A549 (cell line): ENCODE measurements around the gene PRR12. TPM values are rescaled to one million over a fixed set of nuclear protein-coding genes. Genes with fewer than 3 reads are reported as not detected.

Source experiments
- ATAC-seq, 2 experiments: fragments of 200-7000 bp in 1 of 2; fragments of >200 bp in 1 of 2; cut with Nextera tagmentation in 1 of 2; cut with Tn5 transposase in 1 of 2; 3 replicates each; pipeline versions ENCODE4 v1.8.0 to v1.9.1; 2018 to 2020; ENCODE audit warnings: mild to moderate bottlenecking in 1 of 2, moderate library complexity in 1 of 2
- CTCF ChIA-PET: fragments of 300-600 bp; sonication (Branson Sonifier 250); formaldehyde crosslinking; extraction: SDS; loops from one replicate; lab custom pipeline; 2021; ENCODE audit warnings: antibody characterized with exemption, inconsistent platforms; lab: Yijun Ruan, JAX
- POLR2A ChIA-PET: fragments of 350-600 bp; formaldehyde crosslinking; extraction: SDS; loops from one replicate; lab custom pipeline; 2021; ENCODE audit warnings: antibody characterized with exemption, inconsistent platforms; lab: Yijun Ruan, JAX
- DNase-seq, 2 experiments: peaks; one replicate each; pipeline versions ENCODE4 v3.0.0 to v3.0.0-alpha.2; 2011 to 2016; ENCODE audit warnings: low read depth in 1 of 2, low spot score in 1 of 2
- FAIRE-seq: peaks from 2 replicates; lab custom pipeline; 2011; peaks lifted over from hg19 to GRCh38; lab: Jason Lieb, UNC
- H3K27ac ChIP-seq, 2 experiments: fragments of >200 bp; sonication (Bioruptor Twin); formaldehyde crosslinking; 3 replicates each; pipeline ENCODE4 v1.5.1; 2016 to 2017
- H3K4me1 ChIP-seq: fragments of >200 bp; sonication (Bioruptor Twin); formaldehyde crosslinking; 3 replicates; pipeline ENCODE4 v1.6.1; 2016
- H3K4me2 ChIP-seq: fragments of >200 bp; sonication (Bioruptor Twin); formaldehyde crosslinking; 3 replicates; pipeline ENCODE4 v1.6.1; 2016
- H3K4me3 ChIP-seq: fragments of >200 bp; sonication (Bioruptor Twin); formaldehyde crosslinking; 3 replicates; pipeline ENCODE4 v1.5.1; 2016
- H3K9me3 ChIP-seq: fragments of >200 bp; sonication (Bioruptor Twin); formaldehyde crosslinking; 3 replicates; pipeline ENCODE4 v1.6.1; 2016
- BHLHE40 ChIP-seq: IDR thresholded peaks from 2 replicates; pipeline ENCODE4 v1.6.1; 2012; ENCODE audit warnings: low read depth, low read length, inconsistent platforms
- CBX2 ChIP-seq: fragments of 200-600 bp; sonication (generic); IDR thresholded peaks from 2 replicates; pipeline ENCODE4 v1.6.1; 2016; ENCODE audit warnings: low read depth, mild to moderate bottlenecking, borderline replicate concordance
- CEBPB ChIP-seq, 2 experiments: fragments of >200 bp in 1 of 2; sonication (Bioruptor Twin) in 1 of 2; formaldehyde crosslinking in 1 of 2; IDR thresholded peaks; 2 replicates each; pipeline ENCODE4 v1.6.1; 2012 to 2016
- CHD4 ChIP-seq: fragments of 200-600 bp; sonication (generic); IDR thresholded peaks from 2 replicates; pipeline ENCODE4 v1.6.1; 2016; ENCODE audit warnings: antibody characterized with exemption, mild to moderate bottlenecking, borderline replicate concordance
- GATA3 ChIP-seq: IDR thresholded peaks from 2 replicates; pipeline ENCODE4 v1.6.1; 2012; ENCODE audit warnings: borderline replicate concordance
- HOXB13 ChIP-seq: fragments of 250-450 bp; sonication (Bioruptor Pico); IDR thresholded peaks from 2 replicates; pipeline ENCODE4 v1.5.0; 2020; ENCODE audit warnings: low read depth, mild to moderate bottlenecking, moderate library complexity
- JUNB ChIP-seq: fragments of >200 bp; sonication (Bioruptor Twin); formaldehyde crosslinking; IDR thresholded peaks from 2 replicates; pipeline ENCODE4 v1.6.1; 2016
- KDM5A ChIP-seq: fragments of 200-600 bp; sonication (generic); IDR thresholded peaks from 2 replicates; pipeline ENCODE4 v1.6.1; 2016; ENCODE audit warnings: antibody characterized with exemption, mild to moderate bottlenecking
- MYC ChIP-seq: IDR thresholded peaks from 2 replicates; pipeline ENCODE4 v1.6.1; 2012; ENCODE audit warnings: mild to moderate bottlenecking, inconsistent platforms, low read length, improper control_type of control experiment, borderline replicate concordance
- PHF8 ChIP-seq: fragments of 200-600 bp; sonication (generic); IDR thresholded peaks from 2 replicates; pipeline ENCODE4 v1.6.1; 2016; ENCODE audit warnings: low read depth, mild to moderate bottlenecking, antibody characterized with exemption, moderate library complexity, borderline replicate concordance
- POLR2A ChIP-seq: IDR thresholded peaks from 2 replicates; pipeline ENCODE4 v1.6.1; 2012; ENCODE audit warnings: mild to moderate bottlenecking, low read length
- RFX5 ChIP-seq: fragments of 450-650 bp; IDR thresholded peaks from 2 replicates; pipeline ENCODE4 v1.7.1; 2014; ENCODE audit warnings: antibody characterized with exemption, mild to moderate bottlenecking, moderate library complexity
- RNF2 ChIP-seq: fragments of 200-600 bp; sonication (generic); IDR thresholded peaks from 2 replicates; pipeline ENCODE4 v1.6.1; 2016; ENCODE audit warnings: low read depth, mild to moderate bottlenecking, antibody characterized with exemption, moderate library complexity, borderline replicate concordance
- WGBS: methylation state at CpG from one replicate; pipeline ENCODE4 v1.1.6; 2017; ENCODE audit errors: missing lambda C conversion rate; 5-methylcytosine and 5-hydroxymethylcytosine counted together
- polyA plus RNA-seq, 4 experiments: library from polyadenylated mRNA; depleted of rRNA in 3 of 4; stranded (reverse); fragments of >200 nt; fragmentation: RNase III in 1 of 4; extraction: RNeasy Plus Mini Kit Qiagen cat#74134 plus additional on column Dnase treatment in 1 of 4; gene quantifications; 2 replicates in 3 of 4; 3 replicates in 1 of 4; pipeline ENCODE4 v1.2.3, GENCODE V29; 2011 to 2017
- TF ChIP-seq, protein P1 (sequence below): IDR thresholded peaks from 2 replicates; pipeline ENCODE4 v1.6.1; 2012
- TF ChIP-seq, protein P2 (sequence below): IDR thresholded peaks from 2 replicates; pipeline ENCODE4 v1.6.1; 2012
- TF ChIP-seq, protein P3 (sequence below): fragments of 250-450 bp; sonication (Bioruptor Pico); IDR thresholded peaks from 2 replicates; pipeline ENCODE4 v1.5.0; 2020; ENCODE audit warnings: low read depth, mild to moderate bottlenecking, moderate library complexity
- TF ChIP-seq, protein P4 (sequence below): IDR thresholded peaks from 2 replicates; pipeline ENCODE4 v1.6.1; 2012; ENCODE audit warnings: low read depth, borderline replicate concordance
- TF ChIP-seq, protein P5 (sequence below): fragments of >200 bp; sonication (Bioruptor Twin); formaldehyde crosslinking; IDR thresholded peaks from 3 replicates; pipeline ENCODE4 v1.6.1; 2016

PRR12 gene
- polyA plus RNA-seq, 2 of the 4 experiments (the other 2 are of a cell fraction): 0.78 to 15.6 TPM

DNA sequence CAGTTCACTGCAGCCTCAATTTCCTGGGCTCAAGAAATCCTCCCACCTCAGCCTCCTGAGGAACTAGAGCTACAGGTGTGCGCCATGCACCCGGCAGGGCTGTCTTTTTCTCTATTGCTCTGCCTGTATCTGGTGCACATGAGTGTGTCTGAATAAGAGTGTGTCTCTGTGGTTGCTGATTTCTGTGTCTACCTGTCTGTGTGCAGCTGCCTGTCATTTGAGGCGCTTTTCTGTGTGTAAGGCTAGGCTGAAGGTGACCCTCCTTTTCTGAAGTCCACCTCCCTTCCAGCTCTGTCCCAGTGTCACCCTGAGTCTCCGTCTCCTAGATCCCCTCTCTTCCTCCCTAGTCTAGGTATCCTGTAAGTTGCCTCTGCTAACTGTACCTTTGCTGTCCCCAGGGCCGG lies 1.5 kb upstream of the PRR12 start:
- no peak for TF ChIP-seq CEBPB (IDR thresholded peaks at IDR 0.05)
- TF ChIP-seq BHLHE40: no peak
- TF ChIP-seq CBX2: no peak
- TF ChIP-seq RNF2: no peak
- no peak for TF ChIP-seq RFX5
- TF ChIP-seq, protein P1, sequence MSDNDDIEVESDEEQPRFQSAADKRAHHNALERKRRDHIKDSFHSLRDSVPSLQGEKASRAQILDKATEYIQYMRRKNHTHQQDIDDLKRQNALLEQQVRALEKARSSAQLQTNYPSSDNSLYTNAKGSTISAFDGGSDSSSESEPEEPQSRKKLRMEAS: no peak
- TF ChIP-seq JUNB: no peak
- TF ChIP-seq KDM5A: no peak
- no peak for TF ChIP-seq CHD4
- TF ChIP-seq HOXB13: no peak
- TF ChIP-seq, all 56 proteins: peak for 0
- H3K4me1 ChIP-seq: peaks cover 11% of the 10 kb centered on the region
- no peak for DNase-seq
- CTCF ChIA-PET: interaction anchor here (0.7 to 3.3 kb wide), 4 partner anchors 9 to 81 kb away, joined by 3 to 18 read pairs (median 4); partner anchors contain the start of gene NOSIP
- peak overlapping the region; percentile 93 for H3K4me2 ChIP-seq
- no peaks in the 10 kb centered on the region for H3K9me3 ChIP-seq
- no peak for FAIRE-seq
- no peak overlapping the region; the same call in 2 of the 3 replicates for H3K4me3 ChIP-seq
- 70% methylated on average over 5 of the region's 5 CpGs for WGBS
- H3K27ac ChIP-seq: peak overlapping the region; percentile 14 to 72; a peak in 3 of 6 replicates
- peak in 1 of 2 experiments; percentile 0; a peak in 1 of 6 replicates for ATAC-seq
- POLR2A ChIA-PET: interaction anchor here (1.1 to 3.1 kb wide), 6 partner anchors 9 to 93 kb away, joined by 3 to 45 read pairs (median 6); partner anchors contain the start of genes NOSIP, PRRG2, RPS11 and RRAS

DNA sequence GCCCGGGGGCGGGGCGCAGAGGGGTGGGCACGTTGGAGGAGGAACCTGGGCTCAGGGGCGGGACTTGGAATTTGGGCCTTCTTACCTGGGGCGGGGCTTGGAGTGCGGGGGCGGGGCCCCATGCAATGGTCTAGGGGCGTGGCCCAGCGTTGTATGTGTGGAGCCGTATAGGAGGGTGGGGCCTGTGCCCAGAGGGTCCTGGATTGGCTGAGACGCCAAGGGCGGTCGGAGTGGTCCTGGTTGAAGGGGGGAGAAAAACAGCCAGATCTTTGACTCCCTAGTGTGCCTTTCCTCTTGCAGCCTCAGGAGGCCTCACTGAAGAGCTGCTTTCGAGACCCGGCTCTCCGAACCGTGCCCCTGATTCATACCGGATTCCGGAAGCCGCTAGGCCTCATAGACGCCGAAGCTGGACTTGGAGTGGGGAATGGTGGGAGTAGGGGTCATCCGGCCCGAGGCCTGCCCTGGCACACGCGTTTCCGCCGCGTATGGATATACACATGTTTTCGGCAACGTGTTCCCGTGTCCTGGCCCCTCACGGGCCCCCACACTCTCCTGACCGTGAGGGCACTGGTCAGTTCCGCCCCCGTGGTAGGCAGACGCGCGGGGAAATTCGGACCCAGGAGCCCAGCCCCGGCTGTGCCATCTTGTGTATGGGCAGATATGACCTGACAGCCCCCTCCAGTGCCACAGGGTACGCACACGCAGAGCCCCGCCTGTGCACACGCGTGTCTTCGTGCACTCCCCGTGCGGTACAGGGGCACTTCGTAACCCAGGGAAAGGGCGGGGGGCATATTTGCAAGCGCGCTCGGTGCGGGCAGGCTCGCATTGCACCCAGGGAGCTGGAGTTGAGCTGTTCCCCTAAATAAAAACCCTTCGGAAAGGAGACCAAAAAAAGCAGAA lies 661 bp upstream of the PRR12 start:
- H3K4me1 ChIP-seq: peaks cover 11% of the 10 kb centered on the region
- TF ChIP-seq POLR2A: peak; percentile 75
- TF ChIP-seq, protein P1: peak; percentile 58
- TF ChIP-seq JUNB: no peak
- TF ChIP-seq GATA3: peak; percentile 28; the same call in 1 of the 2 replicates
- TF ChIP-seq, protein P2, sequence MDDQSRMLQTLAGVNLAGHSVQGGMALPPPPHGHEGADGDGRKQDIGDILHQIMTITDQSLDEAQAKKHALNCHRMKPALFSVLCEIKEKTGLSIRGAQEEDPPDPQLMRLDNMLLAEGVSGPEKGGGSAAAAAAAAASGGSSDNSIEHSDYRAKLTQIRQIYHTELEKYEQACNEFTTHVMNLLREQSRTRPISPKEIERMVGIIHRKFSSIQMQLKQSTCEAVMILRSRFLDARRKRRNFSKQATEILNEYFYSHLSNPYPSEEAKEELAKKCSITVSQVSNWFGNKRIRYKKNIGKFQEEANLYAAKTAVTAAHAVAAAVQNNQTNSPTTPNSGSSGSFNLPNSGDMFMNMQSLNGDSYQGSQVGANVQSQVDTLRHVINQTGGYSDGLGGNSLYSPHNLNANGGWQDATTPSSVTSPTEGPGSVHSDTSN: peak; percentile 22; the same call in 1 of the 2 replicates
- TF ChIP-seq, protein P3, sequence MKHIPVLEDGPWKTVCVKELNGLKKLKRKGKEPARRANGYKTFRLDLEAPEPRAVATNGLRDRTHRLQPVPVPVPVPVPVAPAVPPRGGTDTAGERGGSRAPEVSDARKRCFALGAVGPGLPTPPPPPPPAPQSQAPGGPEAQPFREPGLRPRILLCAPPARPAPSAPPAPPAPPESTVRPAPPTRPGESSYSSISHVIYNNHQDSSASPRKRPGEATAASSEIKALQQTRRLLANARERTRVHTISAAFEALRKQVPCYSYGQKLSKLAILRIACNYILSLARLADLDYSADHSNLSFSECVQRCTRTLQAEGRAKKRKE (CRISPR knock-in tag): 0 out of 2 replicates have a peak, but pooled peaks have one; percentile 8
- TF ChIP-seq, protein P4, sequence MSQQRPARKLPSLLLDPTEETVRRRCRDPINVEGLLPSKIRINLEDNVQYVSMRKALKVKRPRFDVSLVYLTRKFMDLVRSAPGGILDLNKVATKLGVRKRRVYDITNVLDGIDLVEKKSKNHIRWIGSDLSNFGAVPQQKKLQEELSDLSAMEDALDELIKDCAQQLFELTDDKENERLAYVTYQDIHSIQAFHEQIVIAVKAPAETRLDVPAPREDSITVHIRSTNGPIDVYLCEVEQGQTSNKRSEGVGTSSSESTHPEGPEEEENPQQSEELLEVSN: 0 out of 2 replicates have a peak, but pooled peaks have one; percentile 25
- peak; percentile 39; the same call in 1 of the 2 replicates for TF ChIP-seq PHF8
- TF ChIP-seq CBX2: no peak
- TF ChIP-seq MYC: peak; percentile 49; the same call in 1 of the 2 replicates
- TF ChIP-seq, protein P5, sequence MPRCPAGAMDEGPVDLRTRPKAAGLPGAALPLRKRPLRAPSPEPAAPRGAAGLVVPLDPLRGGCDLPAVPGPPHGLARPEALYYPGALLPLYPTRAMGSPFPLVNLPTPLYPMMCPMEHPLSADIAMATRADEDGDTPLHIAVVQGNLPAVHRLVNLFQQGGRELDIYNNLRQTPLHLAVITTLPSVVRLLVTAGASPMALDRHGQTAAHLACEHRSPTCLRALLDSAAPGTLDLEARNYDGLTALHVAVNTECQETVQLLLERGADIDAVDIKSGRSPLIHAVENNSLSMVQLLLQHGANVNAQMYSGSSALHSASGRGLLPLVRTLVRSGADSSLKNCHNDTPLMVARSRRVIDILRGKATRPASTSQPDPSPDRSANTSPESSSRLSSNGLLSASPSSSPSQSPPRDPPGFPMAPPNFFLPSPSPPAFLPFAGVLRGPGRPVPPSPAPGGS: peak; percentile 57; the same call in 1 of the 3 replicates
- peak overlapping the region; percentile 97 to 99 for H3K27ac ChIP-seq
- peak overlapping the region; percentile 93 for H3K4me2 ChIP-seq
- peak overlapping the region; percentile 63 for H3K4me3 ChIP-seq
- DNase-seq: peak; percentile 97 to 99
- POLR2A ChIA-PET: interaction anchor here (0.6 to 3.1 kb wide), 7 partner anchors 10 to 94 kb away, joined by 3 to 45 read pairs (median 5); partner anchors contain the start of genes NOSIP, PRRG2, RPS11 and RRAS
- ATAC-seq: peak; percentile 49 to 84
- no peaks in the 10 kb centered on the region for H3K9me3 ChIP-seq
- WGBS: under 1% methylated on average over 41 of the region's 58 CpGs
- FAIRE-seq: peak; percentile 13
- CTCF ChIA-PET: interaction anchor here (0.7 to 3.3 kb wide), 4 partner anchors 10 to 91 kb away, joined by 3 to 18 read pairs (median 4); partner anchors contain the start of genes NOSIP and PRRG2
